ENCODE measurements around the gene LPO.

The LPO gene

DNA sequence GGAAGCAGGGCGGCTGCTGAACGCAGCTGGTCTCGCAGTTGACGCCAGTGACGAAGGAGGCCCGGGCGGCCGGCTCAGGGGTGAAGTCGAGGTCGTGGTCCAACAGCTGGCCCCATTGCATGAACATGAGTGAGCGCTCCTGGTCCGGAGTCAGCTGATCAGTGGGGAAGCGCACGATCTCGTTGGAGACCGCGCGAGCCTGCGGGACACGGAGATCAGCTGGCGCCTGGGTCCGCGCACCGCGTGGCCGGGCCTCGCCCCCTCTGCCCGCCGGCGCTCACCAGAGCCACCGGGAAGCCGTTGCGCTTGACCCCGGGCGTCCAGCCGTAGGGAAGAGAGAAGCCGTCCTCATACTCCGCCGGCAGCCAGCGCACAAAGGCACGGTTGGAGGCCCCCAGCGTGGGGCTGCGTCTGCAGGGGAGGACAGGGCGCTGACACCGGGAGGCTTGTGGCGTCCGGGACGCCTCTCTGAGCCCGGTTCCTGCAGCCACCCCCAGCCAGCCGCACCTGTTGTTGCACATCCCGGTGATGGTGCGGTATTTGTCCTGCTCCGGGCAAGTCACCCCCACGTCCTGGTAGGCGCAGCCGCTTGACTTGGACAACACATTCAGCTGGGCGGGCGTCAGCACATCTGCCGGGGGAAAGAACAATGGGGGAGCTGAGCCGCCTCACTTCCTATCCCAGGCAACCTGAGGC is 40.8 kb downstream of the LPO start:
- DNase-seq: no peak

DNA sequence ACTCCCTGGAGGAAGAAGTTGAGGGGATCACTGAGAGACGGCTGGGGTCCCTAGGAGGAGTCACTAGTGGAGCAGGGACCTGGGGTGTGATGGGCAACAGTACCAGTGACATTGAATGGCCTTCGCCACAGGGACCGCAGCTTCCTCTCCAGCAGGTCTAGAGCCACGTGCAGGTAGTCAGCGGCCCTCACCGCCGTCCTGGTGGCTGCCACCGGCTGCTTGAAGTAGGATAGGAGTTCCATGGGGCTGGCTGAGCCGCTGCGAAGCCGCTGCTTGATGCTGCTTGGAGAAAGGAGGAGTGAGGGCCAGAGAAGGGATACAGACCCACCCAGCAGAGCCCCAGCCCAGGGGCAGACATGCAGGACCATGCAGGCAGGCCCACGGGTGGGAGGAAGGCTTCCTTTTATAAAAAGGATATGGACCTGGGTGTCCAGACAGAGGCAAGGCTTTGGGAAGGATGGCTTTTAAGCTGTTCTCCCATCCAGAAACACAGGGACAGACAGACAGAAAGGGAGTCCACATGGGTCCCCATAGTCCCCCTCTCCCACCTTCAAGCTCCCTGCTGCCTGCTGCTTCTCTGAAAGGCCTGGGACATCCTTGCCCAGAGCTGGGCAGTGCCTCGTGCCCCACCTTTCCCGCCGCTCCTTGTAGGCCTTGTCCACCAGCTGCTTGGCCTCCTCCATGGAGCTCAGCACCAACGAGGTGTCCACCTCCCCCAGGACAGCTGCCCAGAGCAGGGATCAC is 41.5 kb downstream of the LPO start:
- DNase-seq: no peak

DNA sequence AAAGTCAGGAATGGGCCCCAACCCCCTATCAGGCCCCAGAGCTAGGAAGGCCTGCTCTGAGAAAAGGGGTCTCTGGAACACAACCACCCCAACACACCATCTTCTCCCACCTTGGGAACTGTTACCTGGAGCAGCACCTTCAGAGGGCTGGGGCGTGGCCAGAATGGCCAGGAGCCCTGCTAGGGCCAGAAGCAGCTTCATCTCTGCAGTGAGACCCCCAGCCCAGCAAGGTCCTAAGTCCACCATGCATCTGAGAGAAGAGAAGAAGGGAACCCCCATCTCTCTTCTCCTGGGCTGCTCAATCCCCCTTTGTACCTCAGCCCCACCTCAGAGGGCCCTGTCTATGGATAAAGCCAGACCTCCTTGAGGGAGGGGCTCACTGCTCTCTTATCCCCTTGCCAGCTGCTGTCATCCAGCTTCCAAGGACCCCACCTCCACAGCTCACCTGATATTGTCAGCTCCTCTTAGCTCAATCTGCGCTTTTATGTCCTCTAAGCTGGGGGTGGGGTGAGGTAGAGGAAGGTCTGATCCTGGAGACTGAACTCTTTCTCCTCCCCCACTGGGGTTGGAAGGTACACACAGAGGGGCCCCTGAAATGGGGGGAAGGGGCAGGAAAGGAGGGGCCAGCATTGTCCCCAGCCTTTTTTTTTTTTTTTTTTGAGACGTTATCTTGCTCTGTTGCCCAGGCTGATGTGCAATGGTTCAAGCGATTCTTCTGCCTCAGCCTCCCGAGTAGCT is 42.3 kb downstream of the LPO start, which contains the start of gene MPO:
Gene MPO (minus strand): TSS at position 456 of the 738 bp plus-strand sequence. CDS start 177 bp downstream, at position 279.
- no peak for DNase-seq

DNA sequence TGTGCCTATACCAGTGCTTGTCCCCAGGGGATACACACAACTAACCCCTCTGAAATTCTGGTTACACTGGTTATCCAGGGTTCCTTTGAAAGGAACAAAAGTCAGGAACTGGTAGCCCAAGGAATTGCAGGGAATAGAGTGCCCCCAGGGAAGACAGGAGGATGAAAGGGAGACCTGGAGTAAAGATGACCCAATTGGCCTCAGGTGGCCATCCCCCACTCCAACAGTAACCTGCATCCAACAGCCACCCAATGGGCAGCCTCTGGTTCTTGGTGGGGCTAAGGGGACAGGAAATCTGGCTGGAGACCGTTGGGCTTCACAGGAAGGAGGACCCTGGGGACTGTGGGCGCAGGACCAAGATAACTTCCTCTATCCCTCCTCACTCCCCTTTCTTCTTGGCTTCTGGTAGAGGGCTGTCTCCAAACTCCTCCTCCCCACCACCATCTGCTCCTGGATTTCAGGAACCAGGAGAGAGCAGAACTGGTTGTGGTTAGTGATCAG is 43.2 kb downstream of the LPO start:
- DNase-seq: no peak

DNA sequence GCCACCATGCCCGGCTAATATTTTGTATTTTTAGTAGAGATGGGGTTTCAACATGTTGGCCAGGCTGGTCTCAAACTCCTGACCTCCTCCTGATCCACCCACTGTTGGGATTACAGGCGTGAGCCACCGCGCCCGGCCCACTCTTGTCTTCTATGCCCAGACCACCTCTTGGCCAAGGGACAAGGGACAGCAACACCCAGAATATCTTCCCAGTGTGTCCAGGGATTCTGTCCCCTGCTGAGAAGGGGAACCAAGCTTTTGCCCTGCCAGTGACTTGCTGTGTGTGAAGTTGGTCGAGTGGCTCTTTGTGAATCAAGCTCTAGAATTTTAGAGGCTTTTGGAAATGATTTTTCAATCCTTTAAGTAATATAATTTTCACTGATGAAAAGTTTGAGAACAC is 44.1 kb downstream of the LPO start:
- DNase-seq: no peak

DNA sequence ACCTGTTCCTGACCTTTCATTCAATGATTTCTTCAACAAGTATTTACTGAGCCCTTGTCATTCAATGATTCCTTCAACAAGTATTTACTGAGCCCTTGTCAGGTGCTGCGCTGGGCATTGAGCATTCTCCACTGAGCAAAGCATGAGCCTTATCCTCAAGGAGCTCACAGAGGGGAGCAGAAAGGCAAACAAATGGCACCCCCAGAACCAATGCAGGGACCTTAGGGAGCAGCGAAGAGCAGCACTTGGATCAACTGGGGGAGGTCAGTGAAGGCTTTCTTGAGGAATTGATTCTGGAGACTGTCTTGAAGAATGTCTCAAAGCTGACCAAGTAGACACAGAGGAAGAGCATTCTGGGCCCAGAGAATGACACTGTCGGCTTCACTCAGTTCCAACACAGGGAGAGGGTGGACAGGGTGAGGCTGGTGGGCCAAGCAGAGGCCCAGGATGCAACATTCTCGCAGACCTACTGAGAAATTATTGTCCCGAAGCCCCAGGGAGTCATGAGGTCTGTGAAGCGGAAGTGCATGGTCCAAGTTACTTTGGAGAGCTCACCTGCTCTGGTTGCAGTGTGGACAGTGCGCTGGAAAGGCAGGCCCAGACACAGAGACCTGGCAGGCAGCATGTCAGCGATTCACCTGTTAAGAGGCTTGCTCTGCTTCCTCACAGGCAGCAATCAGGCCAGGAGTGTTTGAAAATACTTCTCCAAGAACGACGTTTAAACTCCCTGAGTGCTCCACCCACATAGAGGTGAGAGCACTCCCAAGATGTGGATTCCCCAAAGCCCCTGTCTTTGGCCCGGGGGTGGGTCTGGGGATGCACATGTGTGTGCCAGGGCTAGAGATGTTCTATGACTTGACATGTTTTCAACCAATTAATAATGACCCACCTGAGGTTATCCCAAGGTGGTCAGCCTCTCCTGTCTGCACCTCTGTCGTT is 45.6 kb downstream of the LPO start:
- DNase-seq: no peak

DNA sequence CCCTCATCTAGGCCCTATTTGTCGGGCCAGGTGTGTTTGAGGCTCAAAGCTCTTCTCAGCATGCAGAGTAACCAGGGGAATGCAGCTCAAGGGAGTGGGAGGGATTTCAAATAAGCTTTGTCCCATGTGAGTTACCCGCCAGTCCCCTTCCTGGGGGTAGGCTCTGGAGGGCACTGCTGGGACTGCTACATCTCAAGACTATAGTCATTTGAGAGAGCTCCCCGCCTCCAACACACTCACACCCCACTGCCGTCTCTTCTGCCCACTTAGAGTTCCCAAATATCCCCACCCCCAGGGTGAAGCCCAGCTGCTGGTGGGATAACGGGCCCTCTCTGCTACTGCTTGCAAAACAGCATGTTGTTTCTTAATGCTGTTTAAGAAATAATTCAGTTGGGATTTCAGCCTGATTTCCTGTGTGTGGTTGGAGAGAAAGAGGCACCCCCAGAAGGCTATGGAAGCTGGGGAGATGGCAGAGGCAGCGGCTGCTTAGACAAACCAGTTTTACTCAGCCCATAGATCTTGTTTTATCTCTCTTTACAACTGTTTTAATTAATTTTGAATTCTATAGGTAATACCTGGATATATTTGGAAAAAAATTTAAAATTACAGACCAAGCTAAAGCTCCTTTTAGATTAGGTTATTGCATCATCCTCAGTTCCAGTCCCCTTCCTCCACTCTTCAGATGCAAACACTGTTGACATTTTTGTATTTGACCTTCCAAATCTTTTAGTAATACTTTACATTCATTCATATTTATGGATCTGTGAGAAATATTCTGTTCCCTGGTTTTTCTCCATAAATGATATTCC is 46.4 kb downstream of the LPO start:
- no peak for DNase-seq

DNA sequence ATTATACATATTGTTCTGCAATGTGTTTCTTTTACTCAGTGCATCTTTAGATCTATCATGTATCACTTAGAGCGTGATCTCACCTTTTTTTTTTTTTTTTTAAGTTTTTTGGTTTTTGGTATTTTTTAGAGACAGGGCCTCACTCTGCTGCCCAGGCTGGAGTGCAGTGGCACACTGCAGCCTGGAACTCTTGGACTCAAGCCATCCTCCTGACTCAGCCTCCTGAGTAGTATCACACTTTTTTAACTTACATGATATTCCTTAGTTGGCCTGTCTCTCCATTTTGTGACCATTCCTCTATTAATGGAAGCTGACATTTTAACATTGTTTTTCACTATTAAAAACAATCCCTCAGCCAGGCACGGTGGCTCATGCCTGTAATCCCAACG is 47.0 kb downstream of the LPO start:
- DNase-seq: no peak

DNA sequence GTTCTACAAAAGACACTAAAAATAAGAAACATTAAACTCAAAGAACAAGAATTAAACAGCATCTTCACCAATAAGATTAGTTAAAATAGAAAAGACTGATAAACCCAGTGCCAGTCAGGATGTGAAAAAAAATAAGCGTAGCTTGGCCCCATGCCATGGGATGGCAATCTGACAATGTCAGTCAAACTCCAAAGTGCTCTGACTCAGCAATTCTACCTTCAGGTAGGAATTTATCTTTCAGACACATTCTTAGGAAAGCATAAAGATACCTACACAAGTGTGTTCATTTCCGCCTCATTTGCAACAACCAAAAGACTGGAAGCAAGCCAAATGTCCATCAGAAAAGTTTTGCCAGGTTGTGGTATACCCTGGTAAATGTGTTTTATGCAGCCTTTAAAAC is 51.5 kb downstream of the LPO start:
- no peak for DNase-seq

DNA sequence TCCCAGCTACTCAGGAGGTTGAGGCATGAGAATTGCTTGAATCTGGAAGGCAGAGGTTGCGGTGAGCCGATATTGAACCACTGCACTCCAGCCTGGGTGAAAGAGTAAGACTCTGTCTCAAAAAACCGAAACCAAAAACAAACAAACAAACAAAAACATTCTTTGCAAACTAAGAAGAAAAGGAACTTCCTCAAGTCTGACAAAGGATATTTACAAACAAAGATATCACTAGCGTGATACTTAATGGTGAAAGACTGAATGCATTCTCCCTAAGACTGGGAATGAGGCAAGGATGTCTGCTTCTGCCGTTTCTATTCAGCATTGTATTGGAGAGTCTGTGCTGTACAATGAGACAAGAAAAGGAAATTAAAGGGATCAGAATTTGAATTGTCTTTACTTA is 52.9 kb downstream of the LPO start:
- no peak for DNase-seq

DNA sequence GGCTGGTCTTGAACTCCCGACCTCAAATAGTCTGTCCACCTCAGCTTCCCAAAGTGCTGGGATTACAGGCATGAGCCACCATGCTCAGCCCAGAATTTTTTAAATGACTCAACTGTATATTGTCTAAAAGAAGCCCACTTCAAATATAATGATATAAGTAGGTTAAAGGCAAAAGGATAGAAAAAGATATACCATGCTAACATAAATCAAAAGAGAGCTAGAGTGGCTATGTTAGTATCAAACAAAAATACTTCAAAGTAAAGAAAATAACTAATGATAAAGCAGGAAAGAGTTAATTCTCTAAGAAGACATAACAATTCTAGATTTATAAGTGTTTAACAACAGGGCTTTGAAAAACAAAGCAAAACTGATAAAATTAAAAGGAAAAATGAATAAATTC is 55.6 kb downstream of the LPO start:
- no peak for DNase-seq

DNA sequence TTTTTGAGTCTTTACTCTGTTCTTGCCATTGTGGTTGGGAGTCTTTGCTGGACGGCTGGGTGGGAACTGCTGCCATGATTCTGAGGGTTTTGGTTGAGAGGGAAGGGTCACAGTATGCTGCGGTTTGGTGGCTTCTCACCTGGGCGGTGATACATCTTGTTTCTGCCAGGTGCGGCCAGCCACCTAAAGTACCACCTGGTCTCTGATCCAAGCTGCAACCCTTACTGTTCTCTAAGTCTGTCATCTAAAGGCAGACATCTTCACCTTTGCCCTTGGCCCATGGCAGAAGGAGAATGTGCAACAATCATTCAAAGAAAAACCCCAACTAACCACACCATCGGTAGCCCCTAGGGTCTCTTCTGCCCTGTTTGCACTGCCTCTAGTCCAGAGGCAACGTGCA is 62.0 kb downstream of the LPO start:
- no peak for DNase-seq

DNA sequence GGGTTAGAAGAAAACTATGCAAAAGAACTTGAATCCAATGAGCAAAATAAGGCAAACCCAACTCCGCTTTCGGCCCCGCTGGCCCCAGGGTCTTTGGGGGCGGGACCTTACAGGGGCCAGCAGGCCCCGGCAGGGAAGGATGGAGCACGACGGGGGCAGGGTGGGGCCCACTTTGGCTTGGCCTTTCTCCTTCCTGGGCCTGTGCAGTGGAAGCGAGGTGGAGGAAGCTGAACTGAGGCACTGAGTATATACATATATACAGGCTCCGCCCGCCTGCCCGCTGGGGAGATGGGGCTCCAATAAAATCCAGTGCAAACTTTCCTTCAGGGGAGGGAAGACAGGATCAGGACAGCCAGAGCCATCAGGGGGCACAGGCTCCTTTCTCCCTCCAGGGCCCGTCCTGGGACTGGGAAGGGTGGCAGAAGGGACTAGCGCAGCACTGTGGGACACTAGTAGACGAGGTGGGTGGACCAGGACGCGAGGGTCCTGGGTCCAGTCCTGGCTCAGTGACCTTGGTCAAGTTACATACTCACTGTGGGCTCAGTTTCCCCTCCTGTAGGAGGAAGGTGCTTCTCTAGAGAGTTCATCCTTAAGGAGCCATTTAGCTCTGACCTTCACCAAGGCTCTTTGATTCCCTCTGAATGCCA is 63.2 kb downstream of the LPO start:
- no peak for DNase-seq

DNA sequence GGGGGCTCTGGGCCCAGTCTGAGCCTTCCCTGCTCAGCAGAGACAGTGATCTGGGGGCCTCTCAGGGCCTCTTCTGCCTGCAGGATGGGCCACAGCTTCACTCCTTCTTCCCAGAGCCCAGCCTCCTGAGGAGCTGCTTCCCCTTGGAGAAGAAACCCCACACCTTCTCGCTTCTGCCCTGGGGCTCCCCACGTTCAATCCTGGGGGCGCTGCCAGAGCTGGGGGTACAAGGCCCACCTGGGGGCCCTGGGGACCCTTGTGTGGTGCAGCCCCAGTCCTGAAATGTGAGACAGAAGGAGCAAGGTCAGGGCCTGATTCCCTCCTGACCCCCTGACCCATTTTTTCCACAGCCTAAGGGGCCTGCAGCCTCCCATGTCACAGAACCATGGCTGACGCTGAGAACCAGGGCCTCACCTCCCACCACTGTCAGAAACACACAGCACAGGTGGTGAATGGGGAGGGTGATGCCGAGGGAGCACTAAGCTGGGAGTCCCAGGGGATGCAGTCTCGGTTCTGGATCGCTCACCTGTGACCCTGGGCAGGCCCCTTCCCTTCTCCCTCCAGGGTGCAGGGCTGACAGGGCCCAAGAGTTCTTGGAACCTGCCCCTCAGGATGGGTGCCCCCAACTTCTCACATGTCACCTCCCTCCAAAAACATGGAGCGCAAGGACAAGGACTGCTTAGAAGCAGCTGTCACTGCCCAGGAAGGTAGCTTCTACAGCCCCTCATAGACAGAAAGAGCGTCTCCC is 64.0 kb downstream of the LPO start:
- DNase-seq: no peak

DNA sequence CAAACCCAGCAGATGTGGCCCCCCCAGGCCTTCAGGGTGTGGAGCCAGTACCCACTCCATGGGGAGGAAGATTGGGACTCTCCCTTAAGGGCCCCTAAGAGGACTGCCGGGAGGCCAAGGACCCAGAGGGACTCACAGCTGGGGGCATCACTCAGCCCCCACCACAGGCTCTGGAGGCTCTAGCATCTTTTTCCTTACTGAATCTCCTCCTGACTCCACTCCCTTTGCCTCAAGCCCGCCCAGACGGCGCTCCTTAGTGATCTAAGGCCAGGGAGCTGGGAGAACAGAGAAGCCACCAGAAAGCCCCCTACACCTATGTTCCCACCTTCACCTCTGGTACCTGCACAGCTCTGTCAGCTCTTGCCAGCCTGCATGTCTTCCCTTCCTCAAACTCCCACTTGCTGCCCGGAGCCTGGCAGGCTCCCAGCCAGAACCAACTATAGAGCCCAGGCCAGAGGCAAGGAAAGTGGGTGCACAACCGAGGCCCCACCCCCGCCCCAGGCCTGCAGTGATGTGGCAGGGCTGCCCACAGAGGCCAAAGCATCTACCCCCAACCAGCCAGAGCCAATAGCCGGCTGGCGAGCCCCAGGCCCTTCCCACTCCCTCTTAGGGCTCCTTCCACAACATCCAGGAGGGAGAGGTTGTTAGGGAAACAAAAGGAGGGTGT is 64.7 kb downstream of the LPO start:
- DNase-seq: no peak

DNA sequence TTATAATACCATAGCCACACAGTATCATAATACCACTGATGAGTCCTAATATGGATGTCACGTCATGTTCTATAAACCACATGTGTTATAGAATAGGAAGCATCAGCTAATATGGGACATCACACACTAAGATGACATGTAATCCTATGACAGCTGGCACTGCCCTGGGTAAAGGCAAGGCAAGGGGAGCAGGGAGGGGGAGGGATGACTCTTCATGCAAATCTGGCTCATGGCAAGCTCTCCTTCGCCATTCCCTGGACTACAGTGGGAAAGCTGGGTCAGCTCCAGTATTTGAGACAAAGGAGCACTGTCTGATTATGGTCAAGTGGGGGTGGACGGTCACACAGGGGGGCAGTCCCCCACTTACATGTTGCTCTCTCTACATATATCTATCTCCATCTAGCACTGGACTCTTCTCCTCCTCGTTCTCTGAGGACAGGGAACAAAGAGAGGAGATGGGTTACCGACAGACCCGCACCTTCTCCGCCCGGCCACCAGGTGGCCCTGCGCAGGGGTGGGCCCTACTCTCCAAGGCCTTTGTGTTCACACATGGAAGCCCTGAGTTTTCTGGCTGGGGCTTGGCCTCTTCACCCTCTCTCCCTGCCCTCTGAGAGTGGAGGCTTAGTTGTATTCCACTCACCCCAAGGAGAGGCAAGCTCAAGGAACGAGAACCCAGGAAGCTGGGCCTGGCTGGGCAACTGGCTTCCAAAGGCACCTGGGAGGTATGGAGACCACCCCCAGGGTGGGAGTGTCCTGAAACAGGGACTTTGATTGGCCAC is 65.8 kb downstream of the LPO start:
- DNase-seq: peak; percentile 33

DNA sequence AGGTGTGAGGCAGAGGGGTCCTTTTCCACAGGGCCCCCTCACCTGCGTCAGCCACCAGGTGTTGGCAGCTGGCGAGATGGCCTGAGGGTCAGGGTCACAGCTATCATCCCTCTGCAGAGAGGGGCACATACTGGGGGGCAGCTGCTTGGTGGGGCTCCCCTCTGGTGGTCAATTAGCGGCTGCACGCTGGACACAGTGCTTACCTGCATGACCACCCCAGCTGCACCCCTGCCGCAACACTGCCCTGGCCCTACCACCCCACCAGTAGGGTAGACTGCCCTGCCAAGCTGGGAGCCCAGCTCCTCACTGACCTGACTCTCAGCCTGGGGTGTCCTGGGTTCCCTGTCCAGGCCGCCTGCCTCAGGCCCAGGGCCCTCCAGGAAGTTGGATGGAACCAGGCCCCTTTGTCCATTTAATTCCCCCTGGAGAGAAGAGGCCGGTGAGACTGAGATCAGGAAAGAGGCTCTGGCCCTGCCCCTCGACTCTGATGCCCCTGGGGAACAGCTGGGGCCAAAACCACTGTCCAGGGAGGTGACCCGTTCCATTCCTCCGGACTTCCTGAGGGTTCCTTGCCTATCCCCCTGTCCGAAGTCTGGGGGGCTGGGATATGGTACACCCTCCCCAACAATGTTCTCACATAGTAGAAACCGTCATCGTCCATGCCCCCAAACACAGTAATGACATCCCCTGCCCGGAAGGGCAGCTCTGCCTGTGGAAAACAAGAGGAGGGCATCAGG is 66.5 kb downstream of the LPO start:
- no peak for DNase-seq

DNA sequence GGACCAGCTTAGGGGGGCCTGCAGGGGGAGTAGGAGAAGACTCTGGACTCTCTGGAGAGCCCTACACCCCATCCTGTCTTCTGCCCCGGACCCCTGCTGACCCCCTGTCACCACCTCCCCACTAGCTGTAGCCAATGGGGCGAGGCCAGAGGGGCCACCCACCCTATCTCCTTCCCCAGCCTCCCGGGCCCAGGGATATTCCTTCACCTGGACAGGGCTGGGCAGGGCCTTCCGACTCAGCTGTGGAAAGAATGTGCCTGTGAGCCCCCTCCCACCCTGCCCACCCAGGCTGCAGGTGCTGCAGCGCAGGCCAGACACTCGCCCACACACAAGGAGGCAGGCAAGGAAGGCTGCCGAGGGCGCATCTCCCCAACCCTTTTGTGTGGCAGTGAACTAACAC is 67.2 kb downstream of the LPO start:
- DNase-seq: no peak
